ENCODE data around the gene PARP3. TPM values are rescaled to one million over a fixed set of nuclear protein-coding genes. Genes with fewer than 3 reads are reported as not detected.

PARP3 gene
- total RNA-seq, 2 experiments from 2014 or later = 15.8 to 19.0 TPM

- Mint-ChIP-seq H3K36me3 (no peaks in the 10 kb centered on the region), H3K4me1 (peaks cover 9% of the 10 kb centered on the region), H3K27ac (no peak overlapping the region), H3K9me3 (ENCODE audit: low read depth) (no peaks in the 10 kb centered on the region), H3K27me3 (peaks cover 4% of the 10 kb centered on the region), H3K4me3 (no peak overlapping the region)
- CTCF ChIA-PET = interaction anchor here (1.1 to 2.3 kb wide), 2 partner anchors 26 to 27 kb away, joined by 5 to 11 read pairs; partner anchors contain the start of genes ABHD14A and ABHD14B
- no peak for DNase-seq
- no peak for ATAC-seq
Observed at GRCh38 chr3:51947215-51947900, 5.2 kb downstream of the PARP3 start.

DNA sequence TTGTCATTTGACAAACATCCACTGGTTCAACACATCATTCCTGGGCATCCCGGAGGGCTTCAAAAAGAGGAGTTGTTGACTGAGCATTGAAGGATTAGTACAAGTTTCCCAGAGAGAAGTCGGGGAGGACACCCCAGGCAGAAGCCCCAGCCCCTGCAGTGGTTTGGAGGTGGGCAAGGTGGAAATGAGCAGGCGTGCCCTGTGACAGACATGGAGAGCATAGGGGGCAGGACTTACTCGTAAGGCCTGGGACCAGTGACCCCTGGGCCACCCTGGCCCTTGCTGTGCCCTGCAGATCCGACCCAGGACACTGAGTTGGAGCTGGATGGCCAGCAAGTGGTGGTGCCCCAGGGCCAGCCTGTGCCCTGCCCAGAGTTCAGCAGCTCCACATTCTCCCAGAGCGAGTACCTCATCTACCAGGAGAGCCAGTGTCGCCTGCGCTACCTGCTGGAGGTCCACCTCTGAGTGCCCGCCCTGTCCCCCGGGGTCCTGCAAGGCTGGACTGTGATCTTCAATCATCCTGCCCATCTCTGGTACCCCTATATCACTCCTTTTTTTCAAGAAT lies 5.9 kb downstream of the PARP3 start:
- peaks cover 6% of the 10 kb centered on the region for H3K27me3 Mint-ChIP-seq
- H3K4me3 Mint-ChIP-seq = no peak overlapping the region
- H3K27ac Mint-ChIP-seq = no peak overlapping the region
- CTCF ChIA-PET = interaction anchor here (1.1 kb wide), 1 partner anchor 26 kb away, joined by 5 read pairs; the partner anchor contains the start of gene ABHD14B
- DNase-seq (no peak), ATAC-seq (no peak)
- no peaks in the 10 kb centered on the region for H3K36me3 Mint-ChIP-seq
- H3K9me3 Mint-ChIP-seq (ENCODE audit: low read depth) = no peaks in the 10 kb centered on the region
- H3K4me1 Mint-ChIP-seq = peaks cover 3% of the 10 kb centered on the region

DNA sequence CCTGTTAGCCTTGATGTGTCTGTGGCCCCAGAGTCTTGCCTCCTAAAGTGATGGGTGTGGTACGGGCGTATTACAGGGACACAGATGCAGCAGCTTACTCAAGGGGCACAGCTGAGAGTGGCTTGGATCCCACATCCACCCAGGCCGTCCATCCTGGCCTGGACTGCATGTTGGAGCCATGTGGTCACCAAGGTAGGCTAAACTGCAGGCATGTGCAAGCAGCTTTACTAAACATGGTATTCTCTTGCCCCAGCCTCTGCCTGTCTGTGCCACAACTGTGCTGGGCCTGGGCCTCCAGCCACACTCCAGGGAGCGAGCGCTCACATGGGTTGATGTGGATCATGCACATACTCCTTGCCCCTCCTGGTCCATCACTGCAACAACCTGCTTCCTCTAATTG lies 7.0 kb downstream of the PARP3 start:
- ATAC-seq = no peak
- H3K36me3 Mint-ChIP-seq = no peaks in the 10 kb centered on the region
- H3K27me3 Mint-ChIP-seq = peaks cover 17% of the 10 kb centered on the region
- peaks cover 4% of the 10 kb centered on the region for H3K4me1 Mint-ChIP-seq
- H3K27ac Mint-ChIP-seq = no peak overlapping the region
- DNase-seq = no peak
- H3K4me3 Mint-ChIP-seq = no peak overlapping the region
- CTCF ChIA-PET = no interaction called here
- no peaks in the 10 kb centered on the region for H3K9me3 Mint-ChIP-seq (ENCODE audit: low read depth)

GRCh38 chr3:51950899-51951298 lies 8.7 kb downstream of the PARP3 start:
- Mint-ChIP-seq H3K4me1 (peaks cover 4% of the 10 kb centered on the region), H3K9me3 (ENCODE audit: low read depth) (no peaks in the 10 kb centered on the region), H3K36me3 (no peaks in the 10 kb centered on the region), H3K27ac (no peak overlapping the region), H3K27me3 (peaks cover 30% of the 10 kb centered on the region), H3K4me3 (no peak overlapping the region)
- CTCF ChIA-PET = interaction anchor here (3.0 kb wide), 1 partner anchor 23 kb away, joined by 7 read pairs; the partner anchor contains the start of gene ABHD14B
- ATAC-seq (no peak), DNase-seq (no peak)

GRCh38 chr3:51953445-51953844 lies 11.3 kb downstream of the PARP3 start:
- Mint-ChIP-seq H3K4me1 (peaks cover 10% of the 10 kb centered on the region), H3K4me3 (no peak overlapping the region), H3K36me3 (no peaks in the 10 kb centered on the region), H3K27ac (no peak overlapping the region), H3K9me3 (ENCODE audit: low read depth) (no peaks in the 10 kb centered on the region), H3K27me3 (peaks cover 37% of the 10 kb centered on the region)
- DNase-seq = no peak
- no peak for ATAC-seq
- CTCF ChIA-PET = interaction anchor here (1.1 to 3.0 kb wide), 4 partner anchors 10 to 29 kb away, joined by 3 to 7 read pairs (median 6); partner anchors contain the start of genes ABHD14B and ACY1

- Mint-ChIP-seq H3K27ac (no peak overlapping the region), H3K36me3 (no peaks in the 10 kb centered on the region), H3K9me3 (ENCODE audit: low read depth) (no peaks in the 10 kb centered on the region), H3K27me3 (peaks cover 37% of the 10 kb centered on the region), H3K4me3 (no peak overlapping the region), H3K4me1 (peaks cover 10% of the 10 kb centered on the region)
- no peak for DNase-seq
- no peak for ATAC-seq
- CTCF ChIA-PET = interaction anchor here (1.1 to 2.4 kb wide), 4 partner anchors 9 to 29 kb away, joined by 3 to 7 read pairs (median 5); partner anchors contain the start of genes ACY1 and RRP9
Observed at GRCh38 chr3:51954105-51954504, 11.9 kb downstream of the PARP3 start.

DNA sequence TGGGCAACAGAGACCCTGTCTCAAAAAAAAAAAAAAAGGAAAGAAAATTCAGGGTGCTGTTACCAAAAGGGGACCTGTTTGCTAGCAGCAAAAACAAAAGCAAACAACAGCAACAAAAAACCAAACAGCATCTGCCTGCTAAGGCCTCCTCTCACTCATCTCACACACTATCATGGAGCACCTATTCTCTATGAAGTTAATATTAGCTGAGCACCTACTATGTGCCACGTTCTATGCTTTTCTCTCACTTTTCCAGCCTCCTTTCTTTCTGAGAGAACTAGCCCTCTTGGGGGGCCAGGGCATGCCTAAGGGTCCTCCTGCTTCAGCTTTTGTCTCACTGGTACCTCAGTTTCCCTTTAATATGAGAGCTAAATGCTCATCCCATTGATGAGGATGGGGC lies 12.6 kb downstream of the PARP3 start:
- CTCF ChIA-PET = interaction anchor here (1.2 to 1.6 kb wide), 3 partner anchors 13 to 27 kb away, joined by 3 to 6 read pairs (median 5); partner anchors contain the start of genes ABHD14B and RRP9
- no peaks in the 10 kb centered on the region for H3K9me3 Mint-ChIP-seq (ENCODE audit: low read depth)
- no peak overlapping the region for H3K4me3 Mint-ChIP-seq
- H3K36me3 Mint-ChIP-seq = no peaks in the 10 kb centered on the region
- H3K4me1 Mint-ChIP-seq = peaks cover 10% of the 10 kb centered on the region
- peaks cover 37% of the 10 kb centered on the region for H3K27me3 Mint-ChIP-seq
- no peak for ATAC-seq
- no peak overlapping the region for H3K27ac Mint-ChIP-seq
- DNase-seq = no peak

DNA sequence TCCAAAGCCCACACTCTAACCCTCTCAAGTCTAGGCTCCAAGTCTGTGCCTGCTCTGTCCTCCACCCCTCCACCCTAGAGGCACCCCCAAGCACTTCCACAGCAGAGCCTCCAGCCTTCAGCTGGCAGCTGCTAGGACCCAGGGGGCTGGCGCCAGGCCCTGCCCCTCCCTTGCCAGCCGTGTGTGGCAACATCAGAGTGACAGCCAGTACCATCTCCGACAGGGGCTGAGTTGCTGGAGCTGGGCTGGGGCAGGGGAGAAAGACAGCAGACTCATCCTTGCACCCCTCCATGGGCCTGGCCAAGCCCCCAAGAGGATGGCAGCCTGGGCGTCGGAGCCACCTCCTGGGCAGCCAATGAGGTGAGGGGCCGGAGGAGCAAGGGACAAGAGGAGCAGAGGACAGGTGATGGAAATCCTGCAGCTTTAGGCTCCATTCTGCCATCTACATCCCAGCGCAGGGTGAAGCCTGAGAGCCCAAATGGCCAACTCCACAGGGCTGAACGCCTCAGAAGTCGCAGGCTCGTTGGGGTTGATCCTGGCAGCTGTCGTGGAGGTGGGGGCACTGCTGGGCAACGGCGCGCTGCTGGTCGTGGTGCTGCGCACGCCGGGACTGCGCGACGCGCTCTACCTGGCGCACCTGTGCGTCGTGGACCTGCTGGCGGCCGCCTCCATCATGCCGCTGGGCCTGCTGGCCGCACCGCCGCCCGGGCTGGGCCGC lies 13.2 kb downstream of the PARP3 start, which contains the start of gene GPR62:
Gene GPR62, plus strand, starts transcription at position 207 of the 718 bp plus-strand sequence. Its CDS starts 272 bp downstream, at position 479.
- no peaks in the 10 kb centered on the region for H3K9me3 Mint-ChIP-seq (ENCODE audit: low read depth)
- H3K4me1 Mint-ChIP-seq = peaks cover 10% of the 10 kb centered on the region
- peaks cover 37% of the 10 kb centered on the region for H3K27me3 Mint-ChIP-seq
- DNase-seq (no peak), ATAC-seq (no peak)
- no peaks in the 10 kb centered on the region for H3K36me3 Mint-ChIP-seq
- CTCF ChIA-PET = interaction anchor here (1.2 to 1.6 kb wide), 3 partner anchors 14 to 27 kb away, joined by 3 to 6 read pairs (median 5); partner anchors contain the start of genes ABHD14B and RRP9
- no peak within 1 kb of the TSS for H3K27ac Mint-ChIP-seq
- no peak within 1 kb of the TSS for H3K4me3 Mint-ChIP-seq

DNA sequence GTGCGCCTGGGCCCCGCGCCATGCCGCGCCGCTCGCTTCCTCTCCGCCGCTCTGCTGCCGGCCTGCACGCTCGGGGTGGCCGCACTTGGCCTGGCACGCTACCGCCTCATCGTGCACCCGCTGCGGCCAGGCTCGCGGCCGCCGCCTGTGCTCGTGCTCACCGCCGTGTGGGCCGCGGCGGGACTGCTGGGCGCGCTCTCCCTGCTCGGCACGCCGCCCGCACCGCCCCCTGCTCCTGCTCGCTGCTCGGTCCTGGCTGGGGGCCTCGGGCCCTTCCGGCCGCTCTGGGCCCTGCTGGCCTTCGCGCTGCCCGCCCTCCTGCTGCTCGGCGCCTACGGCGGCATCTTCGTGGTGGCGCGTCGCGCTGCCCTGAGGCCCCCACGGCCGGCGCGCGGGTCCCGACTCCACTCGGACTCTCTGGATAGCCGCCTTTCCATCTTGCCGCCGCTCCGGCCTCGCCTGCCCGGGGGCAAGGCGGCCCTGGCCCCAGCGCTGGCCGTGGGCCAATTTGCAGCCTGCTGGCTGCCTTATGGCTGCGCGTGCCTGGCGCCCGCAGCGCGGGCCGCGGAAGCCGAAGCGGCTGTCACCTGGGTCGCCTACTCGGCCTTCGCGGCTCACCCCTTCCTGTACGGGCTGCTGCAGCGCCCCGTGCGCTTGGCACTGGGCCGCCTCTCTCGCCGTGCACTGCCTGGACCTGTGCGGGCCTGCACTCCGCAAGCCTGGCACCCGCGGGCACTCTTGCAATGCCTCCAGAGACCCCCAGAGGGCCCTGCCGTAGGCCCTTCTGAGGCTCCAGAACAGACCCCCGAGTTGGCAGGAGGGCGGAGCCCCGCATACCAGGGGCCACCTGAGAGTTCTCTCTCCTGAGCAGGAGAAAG lies 14.0 kb downstream of the PARP3 start:
- no peak overlapping the region for H3K27ac Mint-ChIP-seq
- H3K4me3 Mint-ChIP-seq = no peak overlapping the region
- H3K4me1 Mint-ChIP-seq = peaks cover 10% of the 10 kb centered on the region
- no peak for DNase-seq
- CTCF ChIA-PET = interaction anchor here (0.9 to 1.6 kb wide), 5 partner anchors 9 to 17 kb away, joined by 3 to 6 read pairs (median 5); partner anchors contain the start of genes ABHD14B, PCBP4 and RRP9
- H3K27me3 Mint-ChIP-seq = peaks cover 37% of the 10 kb centered on the region
- H3K9me3 Mint-ChIP-seq (ENCODE audit: low read depth) = no peaks in the 10 kb centered on the region
- ATAC-seq = peak; percentile 65
- H3K36me3 Mint-ChIP-seq = no peaks in the 10 kb centered on the region

GRCh38 chr3:51957520-51958205 lies 15.5 kb downstream of the PARP3 start:
- Mint-ChIP-seq H3K27ac (no peak overlapping the region), H3K36me3 (no peaks in the 10 kb centered on the region), H3K4me1 (peaks cover 10% of the 10 kb centered on the region), H3K4me3 (no peak overlapping the region), H3K9me3 (ENCODE audit: low read depth) (no peaks in the 10 kb centered on the region), H3K27me3 (peaks cover 38% of the 10 kb centered on the region)
- CTCF ChIA-PET = interaction anchor here (0.8 to 1.2 kb wide), 5 partner anchors 8 to 44 kb away, joined by 3 to 6 read pairs (median 3); partner anchors contain the start of genes ABHD14B and PCBP4
- DNase-seq (no peak), ATAC-seq (no peak)

- no peaks in the 10 kb centered on the region for H3K9me3 Mint-ChIP-seq (ENCODE audit: low read depth)
- no peak overlapping the region for H3K4me3 Mint-ChIP-seq
- no peak for ATAC-seq
- H3K27ac Mint-ChIP-seq = no peak overlapping the region
- H3K27me3 Mint-ChIP-seq = peaks cover 28% of the 10 kb centered on the region
- no peak for DNase-seq
- CTCF ChIA-PET = interaction anchor here (0.8 kb wide), 1 partner anchor 15 kb away, joined by 4 read pairs; the partner anchor contains the start of gene ABHD14B
- peaks cover 6% of the 10 kb centered on the region for H3K4me1 Mint-ChIP-seq
- no peaks in the 10 kb centered on the region for H3K36me3 Mint-ChIP-seq
Observed at GRCh38 chr3:51958603-51959521, 16.7 kb downstream of the PARP3 start.

Data from activated CD8-positive, alpha-beta memory T cell treated with anti-CD3 and anti-CD28 coated beads, Interleukin-2, amount 10 ng/mL, durations not matched to agents 7 days and 5 days (primary cell).